NCI-H1417 treated with DMSO at 0.1 percent for 48 hours (cell line): Measurements from ENCODE around the gene NLGN4Y.

ENCODE experiments used
- DNase-seq: peaks from one replicate; lab custom pipeline; 2025; lab: John Stamatoyannopoulos, UW

Gene NLGN4Y

DNA sequence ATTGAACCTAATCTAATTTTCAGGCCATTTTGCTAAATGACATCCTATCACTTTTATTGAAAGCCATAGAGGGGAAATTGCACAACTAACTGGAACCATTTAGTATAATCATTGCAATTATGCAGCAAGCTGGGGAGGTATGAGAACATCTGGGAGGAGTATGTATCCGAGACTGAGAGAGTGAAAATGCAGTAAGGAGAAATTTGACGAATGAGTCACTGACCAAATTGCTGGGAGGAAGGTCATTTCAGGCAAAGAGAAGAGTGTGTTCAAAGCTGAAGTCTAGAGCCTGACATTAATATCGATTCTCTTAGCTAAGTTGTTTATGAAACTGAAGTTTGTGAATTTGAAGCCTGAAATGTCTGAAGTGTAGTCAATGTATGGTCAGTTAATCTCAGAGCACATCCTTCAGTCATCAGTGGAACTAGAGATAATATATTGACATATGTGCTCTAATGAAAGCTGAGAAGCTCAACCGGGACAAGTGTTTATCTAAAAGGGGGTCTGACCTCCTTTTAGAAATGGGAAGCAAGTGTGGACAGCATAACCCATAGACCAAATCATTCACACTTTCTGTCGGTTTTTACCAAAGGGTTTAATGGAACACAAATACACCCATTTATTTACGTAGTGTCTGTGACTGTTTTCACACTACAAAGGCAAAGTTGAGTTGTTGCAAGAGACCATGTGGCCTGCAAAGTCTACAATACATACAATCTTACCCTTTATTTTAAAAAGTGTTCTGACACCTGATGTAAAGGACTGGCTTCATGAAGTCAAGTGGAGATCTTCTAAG lies 120.0 kb downstream of the NLGN4Y start:
- no peak for DNase-seq

DNA sequence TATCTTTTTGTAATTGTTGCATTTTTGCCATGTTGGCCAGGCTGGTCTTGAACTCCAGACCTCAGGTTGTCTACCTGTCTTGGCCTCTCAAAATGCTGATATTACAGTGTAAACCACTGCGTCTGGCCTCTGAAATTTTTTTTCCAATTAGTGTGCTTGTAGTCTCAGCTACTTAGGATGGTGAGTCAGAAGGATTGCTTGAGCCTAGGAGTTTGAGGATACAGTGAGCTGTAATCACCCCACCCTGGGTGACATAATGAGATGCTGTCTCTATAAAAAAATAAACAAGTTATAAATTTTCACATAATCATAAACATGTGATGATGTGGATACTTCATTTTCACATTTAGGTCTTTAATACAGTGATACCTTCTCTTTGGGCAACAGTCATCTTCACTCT lies 154.9 kb downstream of the NLGN4Y start:
- DNase-seq: no peak

DNA sequence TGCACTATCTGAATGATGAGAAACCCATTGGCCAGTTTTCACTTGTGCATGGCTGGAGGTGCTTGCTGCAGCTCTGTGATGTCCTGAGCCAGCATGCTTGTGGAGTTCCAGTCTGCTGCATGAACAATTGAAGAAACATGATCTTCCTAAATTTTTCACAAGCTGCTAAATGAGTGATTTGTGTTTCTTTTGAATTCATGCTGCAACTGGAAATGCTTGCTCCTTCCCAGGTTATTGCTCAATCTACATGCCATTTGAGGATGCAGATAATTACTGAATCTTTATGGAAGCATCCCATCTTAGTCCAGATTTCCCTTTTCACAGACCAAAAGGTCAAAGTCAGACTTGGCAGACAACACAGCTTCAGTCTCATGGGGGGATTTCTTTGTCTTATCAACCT lies 170.2 kb downstream of the NLGN4Y start:
- no peak for DNase-seq

DNA sequence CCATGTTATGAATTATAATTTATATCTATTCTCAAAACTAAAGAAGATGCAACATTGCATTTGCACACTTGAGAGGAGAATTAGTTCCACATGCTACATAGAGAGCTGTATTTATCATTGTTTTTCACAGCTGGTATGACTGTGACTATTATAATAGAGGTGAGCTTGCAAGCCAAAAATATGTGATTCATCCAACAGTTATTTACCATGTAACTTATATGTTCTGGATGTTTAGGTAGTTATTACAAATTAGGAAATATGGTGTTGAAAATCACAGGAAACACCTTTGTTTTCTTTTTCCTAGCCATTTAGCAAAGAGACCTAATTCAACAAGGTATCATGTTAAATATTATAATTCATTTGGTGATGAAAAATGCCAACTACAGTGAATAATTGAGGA lies 183.8 kb downstream of the NLGN4Y start:
- no peak for DNase-seq

DNA sequence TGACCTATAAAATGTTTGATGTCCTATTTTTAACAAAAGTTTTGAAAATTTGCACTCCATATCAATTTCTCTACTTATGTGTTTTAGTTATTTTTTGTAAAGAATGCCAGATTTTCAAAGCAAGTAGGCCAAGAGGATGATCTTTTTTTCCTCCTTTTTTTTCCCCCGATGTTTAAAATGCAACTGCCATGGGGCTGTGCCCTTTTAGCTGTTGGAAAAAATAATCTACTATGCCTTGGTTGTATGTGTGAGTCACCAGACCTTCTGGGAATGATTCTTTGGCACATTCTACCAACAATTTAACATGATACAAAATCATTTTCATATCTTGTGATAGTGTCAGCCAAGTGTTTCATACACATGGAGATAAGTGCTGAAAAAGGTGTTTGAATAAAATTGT lies 217.3 kb downstream of the NLGN4Y start:
- no peak for DNase-seq

DNA sequence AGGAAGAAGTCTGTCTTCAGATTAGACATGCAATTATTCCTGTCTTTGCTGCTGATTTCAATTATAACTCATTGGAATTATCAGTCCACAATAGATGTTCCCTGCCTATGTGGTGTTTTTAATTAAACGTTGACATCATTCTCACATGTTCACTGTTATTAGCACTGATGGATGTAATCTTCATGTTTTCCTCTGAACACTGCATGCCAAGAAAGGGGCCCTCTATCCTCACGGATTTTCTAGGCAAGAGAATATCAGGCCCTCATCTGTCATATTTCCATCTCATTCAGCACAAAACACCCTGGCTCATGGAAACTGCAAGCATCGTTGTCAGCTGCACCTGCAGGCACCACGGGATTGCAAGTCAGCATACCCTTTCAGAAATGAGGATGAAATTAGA lies 224.0 kb downstream of the NLGN4Y start:
- no peak for DNase-seq

DNA sequence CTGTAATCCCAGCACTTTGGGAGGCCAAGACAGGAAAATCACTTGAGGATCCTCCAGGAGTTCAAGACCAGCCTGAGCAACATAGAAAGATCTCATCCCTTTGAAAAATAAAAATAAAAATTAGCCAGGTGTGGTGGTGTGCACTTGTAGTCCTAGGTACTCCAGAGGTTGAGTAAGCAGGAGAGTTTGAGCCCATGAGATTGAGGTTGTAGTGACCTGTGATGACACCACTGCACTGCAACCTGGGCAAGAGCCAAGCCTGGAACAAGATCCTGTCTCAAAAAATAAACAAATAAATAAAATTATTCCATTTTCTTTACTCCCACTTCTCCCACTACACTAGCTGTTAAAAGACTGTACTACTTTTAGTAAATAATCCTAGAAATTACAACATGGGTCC lies 231.2 kb downstream of the NLGN4Y start:
- DNase-seq: no peak

DNA sequence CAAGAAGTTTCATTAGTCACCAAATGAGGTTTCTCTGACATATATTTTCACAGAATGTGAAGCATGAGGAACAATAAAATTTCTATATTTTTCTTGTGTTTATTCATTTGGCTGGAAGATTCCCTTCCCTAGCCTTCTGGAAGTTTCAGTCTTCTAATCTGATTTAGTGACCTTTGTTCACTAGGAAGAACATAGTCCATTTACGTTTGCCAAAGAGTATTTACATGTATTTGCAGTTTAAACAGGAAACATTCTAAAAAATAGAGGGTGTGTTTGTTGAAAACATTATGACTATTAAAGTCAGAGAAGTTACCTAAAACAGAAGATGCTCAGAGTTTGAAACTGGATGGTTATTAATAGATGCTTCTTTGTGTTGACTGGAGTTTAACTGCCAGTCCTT lies 238.6 kb downstream of the NLGN4Y start:
- DNase-seq: no peak

DNA sequence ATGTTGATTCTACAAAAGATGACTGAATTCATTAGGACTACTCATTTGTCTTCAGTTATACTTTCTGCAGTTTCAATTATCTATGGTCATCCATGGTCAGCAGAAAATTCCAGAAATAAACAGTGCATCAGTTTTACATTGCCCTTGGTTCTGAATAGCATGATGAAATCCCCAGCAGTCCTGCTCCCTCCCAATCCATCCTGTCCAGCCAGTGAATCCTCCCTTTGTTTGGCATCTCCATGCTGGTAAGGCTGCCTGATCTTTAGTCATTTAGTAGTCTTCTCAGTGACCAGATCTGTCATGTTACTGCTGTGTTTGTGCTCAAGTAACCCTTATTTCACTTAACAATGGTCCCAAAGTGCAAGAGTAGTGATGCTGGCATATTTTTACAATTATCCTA lies 239.3 kb downstream of the NLGN4Y start:
- DNase-seq: no peak

DNA sequence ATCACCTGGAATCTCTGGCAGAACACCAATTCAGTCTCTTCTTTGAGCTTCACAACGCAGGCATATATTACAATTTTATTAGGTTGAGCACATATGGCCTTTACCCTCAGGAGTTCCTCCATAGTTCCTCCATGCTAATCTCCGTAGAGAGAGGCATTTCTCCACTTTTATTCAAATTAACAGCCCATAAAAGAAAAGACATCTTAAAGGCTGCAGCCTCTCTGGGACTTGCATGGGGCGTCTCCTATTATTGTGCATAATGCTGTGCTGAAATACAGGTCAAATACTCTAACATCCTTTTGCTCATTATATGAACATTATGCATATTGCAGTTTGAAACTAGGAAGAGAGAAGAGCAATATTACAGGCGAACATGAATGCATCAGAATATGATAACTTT lies 253.9 kb downstream of the NLGN4Y start:
- DNase-seq: no peak

DNA sequence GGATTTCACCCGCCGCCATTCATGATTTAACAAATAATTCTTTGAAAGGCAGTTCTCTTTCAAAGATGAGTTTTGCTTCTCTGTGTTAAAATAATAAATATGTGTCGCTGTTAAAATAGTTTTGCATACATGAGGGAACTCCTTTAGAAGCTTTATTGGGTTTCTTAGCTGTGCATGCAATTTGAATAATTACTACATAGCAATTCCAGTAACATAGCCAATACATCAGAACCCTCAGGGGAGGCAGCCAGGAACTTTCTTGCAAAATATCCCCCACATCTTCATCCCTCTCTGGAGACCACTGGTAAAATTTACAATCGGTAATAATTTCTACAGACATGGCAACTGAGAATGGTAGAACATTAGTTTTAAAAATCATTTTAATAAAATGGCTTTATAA lies 268.8 kb downstream of the NLGN4Y start:
- DNase-seq: no peak

DNA sequence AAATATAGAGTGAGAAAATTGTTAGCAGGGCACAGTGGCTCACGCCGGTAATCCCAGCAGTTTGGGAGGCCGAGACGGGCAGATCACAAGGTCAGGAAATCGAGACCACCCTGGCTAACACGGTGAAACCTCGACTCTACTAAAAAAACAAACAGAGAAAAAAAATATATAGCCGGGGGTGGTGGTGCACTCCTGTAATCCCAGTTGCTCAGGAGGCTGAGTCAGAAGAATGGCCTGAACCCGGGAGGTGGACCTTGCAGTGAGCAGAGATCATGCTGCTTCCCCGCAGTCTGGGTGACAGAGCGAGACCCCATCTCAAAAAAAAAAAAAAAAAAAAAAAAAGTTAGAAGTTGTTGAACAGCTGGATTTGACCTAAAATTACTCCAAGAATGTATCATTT lies 269.3 kb downstream of the NLGN4Y start:
- DNase-seq: no peak

DNA sequence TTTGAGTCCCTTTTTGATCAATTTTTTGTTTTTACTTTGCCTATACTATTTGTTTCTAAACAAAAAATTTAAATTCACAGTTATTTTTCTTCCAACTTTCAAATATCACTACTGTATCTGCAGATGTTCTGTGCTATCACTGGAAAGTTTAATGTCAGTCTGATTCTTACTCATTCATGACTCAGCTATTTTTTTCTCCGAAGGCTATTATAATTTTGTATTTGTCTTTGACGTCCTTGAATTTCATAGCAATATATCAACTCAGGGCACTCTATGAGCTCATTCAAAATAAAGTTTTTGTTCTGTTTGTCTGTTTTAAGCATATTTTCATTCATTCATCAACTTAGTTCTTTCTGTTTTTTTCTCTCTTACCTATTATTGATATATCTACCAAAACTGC lies 273.7 kb downstream of the NLGN4Y start:
- no peak for DNase-seq

DNA sequence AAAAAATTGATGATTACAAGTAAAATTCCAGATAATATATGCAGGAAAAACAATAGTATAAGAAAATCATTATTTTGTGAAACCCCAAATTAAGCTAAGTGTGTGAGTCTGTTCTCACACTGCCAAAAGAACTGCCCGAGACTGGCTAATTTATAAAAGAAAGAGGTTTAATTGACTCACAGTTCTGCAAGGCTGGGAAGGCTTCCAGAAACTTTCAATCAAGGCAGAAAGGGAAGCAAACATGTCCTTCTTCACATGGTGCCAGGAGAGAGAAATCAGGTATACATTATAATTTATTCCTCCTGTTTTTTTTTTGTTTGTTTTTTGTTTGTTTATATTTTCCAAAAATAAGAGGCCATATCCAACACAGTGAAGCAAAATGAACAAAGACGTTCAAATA lies 276.8 kb downstream of the NLGN4Y start:
- no peak for DNase-seq

DNA sequence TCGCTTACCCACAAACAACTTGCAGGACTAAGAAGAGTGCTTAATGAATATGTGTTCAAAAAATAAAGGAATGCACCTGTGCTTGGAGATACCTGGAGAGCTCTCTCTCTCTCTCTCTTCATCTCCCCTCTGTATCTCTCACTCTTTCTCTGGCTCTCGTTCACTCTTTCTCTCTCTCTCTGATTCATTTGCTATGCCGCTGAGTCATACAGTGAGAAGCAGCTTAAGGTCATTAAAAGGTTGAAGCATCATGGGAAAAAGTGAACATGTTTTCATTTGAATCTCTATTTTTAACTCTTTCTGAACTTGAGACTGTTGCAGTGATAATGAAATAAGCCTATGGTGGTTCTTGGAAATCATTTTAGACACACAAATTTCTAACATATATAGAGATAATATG lies 277.8 kb downstream of the NLGN4Y start:
- DNase-seq: no peak

DNA sequence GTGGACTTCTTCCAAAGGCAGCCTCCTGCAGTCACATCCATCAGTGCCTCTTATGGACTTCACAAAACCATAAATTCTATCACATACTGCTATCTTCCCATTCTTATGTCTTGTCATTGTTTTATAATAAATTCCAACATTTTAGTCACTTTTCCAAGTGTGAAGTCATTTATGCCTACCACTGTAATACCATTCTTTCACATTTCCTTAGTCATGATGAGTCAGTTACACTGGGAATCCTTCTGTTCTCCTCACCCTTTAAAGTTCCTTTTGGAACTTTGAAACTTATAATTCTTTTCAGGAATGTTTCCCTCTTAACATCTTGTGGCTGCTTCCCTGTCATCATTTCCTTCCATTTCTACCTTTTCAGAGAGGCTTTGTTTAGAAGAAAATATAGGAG lies 279.7 kb downstream of the NLGN4Y start:
- no peak for DNase-seq

DNA sequence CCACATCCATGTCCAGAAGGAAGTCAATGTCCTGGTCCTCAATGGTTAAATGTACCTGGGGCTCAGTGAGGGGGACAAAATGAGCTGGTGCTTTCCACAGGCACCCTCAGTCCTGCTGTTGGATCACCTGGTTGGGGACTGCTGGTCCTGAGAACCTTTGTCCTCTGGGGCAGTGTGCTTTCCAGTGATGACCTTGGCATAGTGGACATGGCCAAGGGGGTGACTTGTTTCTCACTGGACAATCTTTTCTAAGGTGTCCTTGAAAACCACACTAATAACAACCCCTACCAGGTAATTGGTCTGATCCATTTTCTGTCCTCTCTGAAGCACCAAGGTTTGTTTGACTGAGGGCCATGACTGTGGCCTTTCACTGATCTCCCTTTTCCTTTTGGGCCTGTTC lies 294.1 kb downstream of the NLGN4Y start:
- DNase-seq: no peak

DNA sequence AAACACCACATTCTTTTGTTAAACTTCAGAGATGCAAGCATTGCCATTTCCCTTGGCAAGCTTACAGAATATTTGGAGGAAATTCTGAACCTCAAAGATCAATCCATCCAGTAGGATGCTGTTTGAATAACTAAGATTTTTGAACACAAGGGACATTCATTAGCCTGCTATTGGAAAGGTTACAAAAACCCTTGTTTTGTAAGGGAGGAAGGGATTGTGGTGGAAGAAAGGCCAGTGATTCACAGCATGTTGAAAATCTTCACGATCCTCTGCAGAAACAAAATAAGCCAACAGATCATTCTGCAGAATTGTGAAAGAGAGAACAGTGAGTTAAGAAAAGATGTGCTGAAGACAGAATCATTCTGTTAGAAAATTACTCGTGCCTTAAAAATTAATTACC lies 297.9 kb downstream of the NLGN4Y start:
- DNase-seq: no peak

DNA sequence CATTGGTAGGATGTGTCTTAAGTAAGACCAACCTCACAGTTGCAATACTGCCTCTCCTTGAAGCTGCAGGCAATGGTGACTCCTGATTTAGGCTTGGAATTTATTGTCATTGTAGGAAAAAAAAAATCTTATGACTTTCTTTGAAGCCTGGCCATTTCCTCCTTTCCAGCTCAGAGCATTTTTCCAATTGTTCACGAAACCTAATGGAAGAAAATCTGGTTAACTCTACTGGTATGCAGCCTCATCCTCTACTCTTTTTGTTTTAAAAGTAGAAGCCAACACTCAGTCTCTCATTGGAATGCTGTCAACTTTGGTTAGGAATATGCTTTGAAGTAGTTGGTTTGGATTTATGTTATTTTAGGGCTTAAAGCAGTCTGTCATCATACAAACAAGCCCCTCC lies 298.6 kb downstream of the NLGN4Y start:
- DNase-seq: no peak

DNA sequence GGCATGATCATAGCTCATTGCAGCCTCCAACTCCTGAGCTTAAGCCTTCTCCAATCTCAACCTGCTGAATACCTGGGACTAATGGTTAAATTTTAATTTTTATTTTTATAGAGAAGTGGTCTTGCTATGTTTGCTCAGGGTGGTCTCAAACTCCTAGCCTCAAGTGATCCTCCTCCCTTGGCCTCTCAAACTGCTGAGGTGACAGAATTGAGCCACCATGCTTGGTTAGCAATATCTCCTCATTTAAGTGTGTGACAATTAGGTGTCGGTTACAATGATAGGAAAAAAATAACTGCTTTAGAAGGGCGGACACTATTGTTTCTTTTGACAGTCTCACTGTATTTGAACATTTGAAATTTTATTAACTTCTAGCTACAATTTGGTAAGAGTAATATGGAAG lies 300.3 kb downstream of the NLGN4Y start:
- DNase-seq: no peak

DNA sequence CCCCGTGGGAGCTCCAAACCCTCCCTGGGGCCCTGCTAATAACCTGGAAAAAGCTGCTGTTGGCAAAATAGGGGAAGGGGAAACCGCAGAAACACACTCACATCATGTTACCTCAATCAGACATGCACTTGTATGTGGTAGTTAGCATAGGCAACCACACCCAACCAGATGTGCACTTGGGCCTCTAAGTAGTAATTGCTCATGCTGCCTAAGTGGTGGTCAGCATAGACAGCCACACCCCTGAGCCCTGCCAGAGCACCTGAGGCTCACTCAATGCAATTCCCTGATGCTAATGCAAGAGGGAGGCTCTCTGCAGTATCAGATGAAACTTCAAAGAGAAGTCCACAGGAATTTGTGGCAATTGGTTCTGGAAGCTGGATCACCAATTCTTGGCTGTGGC lies 301.4 kb downstream of the NLGN4Y start:
- DNase-seq: no peak

DNA sequence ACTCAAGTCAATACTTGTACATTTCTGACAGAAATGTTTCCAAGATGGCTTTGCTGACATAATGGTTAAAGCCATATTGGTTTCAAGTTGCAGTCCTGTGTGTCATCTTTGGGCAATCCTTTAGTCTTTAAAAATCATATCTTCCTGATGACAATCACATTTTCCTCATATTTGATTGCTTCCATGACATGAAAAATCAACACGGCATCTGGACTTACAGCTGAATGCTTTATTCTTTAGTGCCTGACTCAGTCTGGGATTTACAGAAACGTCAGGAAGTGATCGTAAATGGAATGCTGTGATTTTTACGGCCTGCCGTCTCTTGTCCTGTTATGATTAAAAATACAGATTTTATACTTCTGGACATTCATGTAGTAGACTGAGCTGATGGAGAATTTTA lies 304.2 kb downstream of the NLGN4Y start:
- DNase-seq: no peak

DNA sequence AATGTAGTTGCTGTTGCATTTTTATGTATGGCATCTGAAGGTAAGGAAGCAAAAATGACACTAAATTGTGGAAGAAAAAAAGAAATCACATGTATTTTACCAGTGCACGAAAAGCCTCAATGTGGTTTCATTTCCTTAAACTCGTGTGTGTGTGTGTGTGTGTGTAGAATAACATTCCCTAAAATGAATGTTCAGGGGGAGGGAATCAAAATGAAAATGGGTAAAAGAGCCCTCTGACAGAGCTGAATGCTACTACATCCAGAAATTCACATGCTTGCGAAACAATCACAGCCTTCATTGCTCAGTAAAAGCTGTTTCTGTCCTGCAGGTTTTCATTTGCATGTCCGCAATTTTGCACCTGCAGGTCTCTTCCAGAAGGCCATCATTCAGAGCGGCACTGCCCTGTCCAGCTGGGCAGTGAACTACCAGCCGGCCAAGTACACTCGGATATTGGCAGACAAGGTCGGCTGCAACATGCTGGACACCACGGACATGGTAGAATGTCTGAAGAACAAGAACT lies 305.1 kb downstream of the NLGN4Y start:
- no peak for DNase-seq
